ENCODE data around the gene STK38L.
"Not testable (repeated sequence)": the region's sequence is repeated elsewhere in the genome, so short reads cannot be mapped to it uniquely, and the experiment has no call there.

STK38L gene

DNA sequence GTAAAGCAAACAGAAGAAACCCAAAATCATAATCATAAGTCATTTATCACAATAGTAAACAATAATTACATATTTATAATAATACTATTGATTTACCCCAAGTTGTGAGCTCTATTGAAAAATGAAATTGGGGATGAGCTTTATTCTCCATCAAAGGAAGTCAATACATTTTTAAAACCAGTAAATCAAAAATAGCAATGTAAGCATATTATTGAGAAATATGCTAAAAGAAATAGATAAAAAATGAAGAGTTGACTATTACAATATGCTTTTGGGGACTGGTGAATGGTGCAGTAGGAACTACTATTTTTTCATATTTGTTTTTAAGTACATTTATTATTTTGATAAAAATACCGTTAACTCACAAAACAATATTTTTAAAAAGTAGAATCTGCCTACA, 31.2 kb upstream of the STK38L start:
- H3K27me3 ChIP-seq (ENCODE audit: control insufficient read depth in 1 of 2, insufficient read depth in 2 of 2, low read length in 2 of 2), result no peaks in the 10 kb centered on the region
- no peaks in the 10 kb centered on the region for H3K9me3 ChIP-seq (ENCODE audit: low read length)
- no peaks in the 10 kb centered on the region for H3K36me3 ChIP-seq (ENCODE audit: insufficient read depth, low read length)
- no peaks in the 10 kb centered on the region for H3K4me1 ChIP-seq (ENCODE audit: insufficient read depth, low read length)
- H3K9ac ChIP-seq (ENCODE audit: low read length), result no peak overlapping the region
- H3K27ac ChIP-seq (ENCODE audit: low read depth, low read length), result no peak overlapping the region
- H3K4me3 ChIP-seq (ENCODE audit: low read depth in 1 of 2, low read length in 2 of 2), result no peak overlapping the region

DNA sequence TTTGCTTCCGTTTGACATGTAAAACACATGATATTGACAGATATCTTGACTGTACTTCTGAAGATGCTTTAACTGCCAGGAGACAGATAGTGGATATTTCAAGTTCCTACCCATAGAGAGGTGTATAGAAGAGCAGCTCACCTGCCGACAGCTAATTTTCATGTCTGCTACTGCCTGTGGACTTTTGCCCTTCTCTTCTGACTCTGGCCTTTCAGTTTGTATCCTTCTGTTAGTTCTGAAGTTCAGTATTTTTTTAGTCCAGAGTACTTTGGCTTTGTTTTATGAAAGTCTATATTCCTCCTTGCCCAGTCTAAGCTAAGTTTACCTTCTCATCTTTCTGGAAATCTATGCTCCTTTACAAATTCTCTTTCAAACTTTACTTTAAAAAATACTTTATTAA, 30.8 kb upstream of the STK38L start:
- H3K36me3 ChIP-seq (ENCODE audit: insufficient read depth, low read length), result no peaks in the 10 kb centered on the region
- no peaks in the 10 kb centered on the region for H3K9me3 ChIP-seq (ENCODE audit: low read length)
- no peak overlapping the region for H3K27ac ChIP-seq (ENCODE audit: low read depth, low read length)
- H3K27me3 ChIP-seq (ENCODE audit: control insufficient read depth in 1 of 2, insufficient read depth in 2 of 2, low read length in 2 of 2), result no peaks in the 10 kb centered on the region
- H3K4me3 ChIP-seq (ENCODE audit: low read depth in 1 of 2, low read length in 2 of 2), result no peak overlapping the region
- H3K4me1 ChIP-seq (ENCODE audit: insufficient read depth, low read length), result no peaks in the 10 kb centered on the region
- no peak overlapping the region for H3K9ac ChIP-seq (ENCODE audit: low read length)

- H3K36me3 ChIP-seq (ENCODE audit: insufficient read depth, low read length), result no peaks in the 10 kb centered on the region
- H3K27ac ChIP-seq (ENCODE audit: low read depth, low read length), result no peak overlapping the region
- no peaks in the 10 kb centered on the region for H3K9me3 ChIP-seq (ENCODE audit: low read length)
- H3K9ac ChIP-seq (ENCODE audit: low read length), result no peak overlapping the region
- H3K4me1 ChIP-seq (ENCODE audit: insufficient read depth, low read length), result no peaks in the 10 kb centered on the region
- no peaks in the 10 kb centered on the region for H3K27me3 ChIP-seq (ENCODE audit: control insufficient read depth in 1 of 2, insufficient read depth in 2 of 2, low read length in 2 of 2)
- H3K4me3 ChIP-seq (ENCODE audit: low read depth in 1 of 2, low read length in 2 of 2), result no peak overlapping the region
Measured at GRCh38 chr12:27213830-27214787, 30.0 kb upstream of the STK38L start.

- Histone ChIP-seq H3K9ac (ENCODE audit: low read length) (no peak overlapping the region), H3K9me3 (ENCODE audit: low read length) (no peaks in the 10 kb centered on the region), H3K27ac (ENCODE audit: low read depth, low read length) (no peak overlapping the region), H3K27me3 (ENCODE audit: control insufficient read depth in 1 of 2, insufficient read depth in 2 of 2, low read length in 2 of 2) (no peaks in the 10 kb centered on the region), H3K4me3 (ENCODE audit: low read depth in 1 of 2, low read length in 2 of 2) (no peak overlapping the region), H3K4me1 (ENCODE audit: insufficient read depth, low read length) (no peaks in the 10 kb centered on the region), H3K36me3 (ENCODE audit: insufficient read depth, low read length) (no peaks in the 10 kb centered on the region)
Measured at GRCh38 chr12:27217590-27217989, 26.5 kb upstream of the STK38L start.

DNA sequence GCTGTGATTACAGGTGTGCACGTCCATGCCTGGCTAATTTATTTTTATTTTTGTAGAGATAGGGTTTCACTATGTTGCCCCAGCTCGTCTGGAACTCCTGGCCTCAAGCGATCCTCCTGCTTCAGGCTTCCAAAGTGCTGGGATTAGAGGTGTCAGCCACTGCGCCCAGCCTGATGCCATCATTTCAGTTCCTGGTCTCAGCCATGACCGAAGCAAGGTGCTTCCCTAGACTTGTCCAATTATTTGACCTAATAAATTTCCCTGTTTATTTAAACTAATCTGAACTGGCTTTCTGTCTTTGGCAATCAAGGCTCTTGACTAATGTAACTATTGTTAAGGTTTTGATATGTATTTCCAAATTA, 24.4 kb upstream of the STK38L start:
- Histone ChIP-seq H3K27ac (ENCODE audit: low read depth, low read length) (no peak overlapping the region), H3K4me1 (ENCODE audit: insufficient read depth, low read length) (no peaks in the 10 kb centered on the region), H3K36me3 (ENCODE audit: insufficient read depth, low read length) (no peaks in the 10 kb centered on the region)

DNA sequence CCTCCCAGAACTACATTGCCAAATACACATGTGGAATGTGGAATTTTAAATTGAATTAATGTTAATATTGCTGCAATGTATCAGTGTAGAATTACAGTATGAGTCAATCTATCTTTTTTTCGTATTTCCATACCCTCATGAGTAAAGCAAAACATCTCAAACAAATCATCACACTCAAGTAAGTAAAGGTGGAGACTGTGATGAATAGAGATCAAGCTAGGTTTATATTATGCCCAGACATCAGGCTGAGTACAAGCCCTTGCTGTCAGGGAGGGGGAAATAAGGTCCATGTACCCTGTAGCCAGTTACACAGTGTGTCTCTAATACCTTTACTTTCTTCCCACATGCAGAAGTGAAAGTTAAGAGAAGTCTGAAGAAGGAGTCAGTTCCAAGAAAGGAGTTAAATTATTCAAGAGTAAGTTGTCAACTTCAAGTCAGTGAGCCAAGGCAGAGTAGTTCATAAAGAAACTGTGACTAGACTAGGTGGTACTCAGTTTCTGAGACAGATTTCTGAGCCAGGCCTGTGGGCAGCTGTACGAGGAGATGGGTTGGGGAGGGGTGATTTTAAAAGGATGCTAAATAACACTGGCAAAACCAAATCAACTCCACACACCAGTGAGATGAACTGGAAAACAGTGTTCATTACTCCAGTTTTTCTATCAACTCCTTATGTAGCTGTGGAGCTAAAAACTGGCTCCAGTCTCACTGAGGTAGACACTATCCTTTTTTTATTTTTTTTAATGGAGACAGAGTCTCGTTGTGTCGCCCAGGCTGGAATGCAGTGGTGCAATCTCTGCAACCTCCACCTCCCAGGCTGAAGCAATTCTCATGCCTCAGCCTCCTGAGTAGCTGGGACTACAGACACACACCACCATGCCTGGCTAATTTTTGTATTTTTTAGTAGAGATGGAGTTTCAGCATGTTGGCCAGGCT, 23.8 kb upstream of the STK38L start:
- H3K4me1 ChIP-seq (ENCODE audit: insufficient read depth, low read length), result no peaks in the 10 kb centered on the region
- H3K36me3 ChIP-seq (ENCODE audit: insufficient read depth, low read length), result no peaks in the 10 kb centered on the region
- no peak overlapping the region for H3K27ac ChIP-seq (ENCODE audit: low read depth, low read length)
- H3K4me3 ChIP-seq (ENCODE audit: low read depth in 1 of 2, low read length in 2 of 2), result no peak overlapping the region
- no peaks in the 10 kb centered on the region for H3K9me3 ChIP-seq (ENCODE audit: low read length)
- no peak overlapping the region for H3K9ac ChIP-seq (ENCODE audit: low read length)
- no peaks in the 10 kb centered on the region for H3K27me3 ChIP-seq (ENCODE audit: control insufficient read depth in 1 of 2, insufficient read depth in 2 of 2, low read length in 2 of 2)

More for the DNA sequence above, 24.4 kb upstream of the STK38L start:
- Histone ChIP-seq H3K4me3 (ENCODE audit: low read depth in 1 of 2, low read length in 2 of 2) (no peak overlapping the region), H3K27me3 (ENCODE audit: control insufficient read depth in 1 of 2, insufficient read depth in 2 of 2, low read length in 2 of 2) (no peaks in the 10 kb centered on the region), H3K9me3 (ENCODE audit: low read length) (no peaks in the 10 kb centered on the region), H3K9ac (ENCODE audit: low read length) (no peak overlapping the region)

DNA sequence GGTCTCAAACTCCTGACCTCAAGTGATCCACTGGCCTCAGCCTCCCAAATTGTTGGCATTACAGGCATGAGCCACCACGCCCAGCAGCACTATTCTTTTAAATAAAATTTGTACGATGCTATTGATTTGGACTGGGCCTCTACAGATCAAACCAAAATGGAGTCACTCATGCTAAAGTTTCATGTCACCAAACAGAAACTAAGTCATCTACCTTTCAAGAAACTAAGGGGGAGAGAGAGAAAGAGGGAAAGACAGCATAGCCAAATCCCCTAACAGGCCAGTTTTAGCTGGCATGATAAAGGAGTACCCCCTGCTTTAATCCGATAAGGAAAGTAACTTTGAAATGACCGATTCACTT, 23.1 kb upstream of the STK38L start:
- Histone ChIP-seq H3K36me3 (ENCODE audit: insufficient read depth, low read length) (no peaks in the 10 kb centered on the region), H3K4me3 (ENCODE audit: low read depth in 1 of 2, low read length in 2 of 2) (no peak overlapping the region), H3K9ac (ENCODE audit: low read length) (no peak overlapping the region), H3K4me1 (ENCODE audit: insufficient read depth, low read length) (no peaks in the 10 kb centered on the region), H3K27ac (ENCODE audit: low read depth, low read length) (no peak overlapping the region), H3K9me3 (ENCODE audit: low read length) (no peaks in the 10 kb centered on the region), H3K27me3 (ENCODE audit: control insufficient read depth in 1 of 2, insufficient read depth in 2 of 2, low read length in 2 of 2) (no peaks in the 10 kb centered on the region)

- H3K27ac ChIP-seq (ENCODE audit: low read depth, low read length), result no peak overlapping the region
- H3K9me3 ChIP-seq (ENCODE audit: low read length), result no peaks in the 10 kb centered on the region
- H3K27me3 ChIP-seq (ENCODE audit: control insufficient read depth in 1 of 2, insufficient read depth in 2 of 2, low read length in 2 of 2), result no peaks in the 10 kb centered on the region
- H3K36me3 ChIP-seq (ENCODE audit: insufficient read depth, low read length), result no peaks in the 10 kb centered on the region
- H3K4me1 ChIP-seq (ENCODE audit: insufficient read depth, low read length), result no peaks in the 10 kb centered on the region
- no peak overlapping the region for H3K9ac ChIP-seq (ENCODE audit: low read length)
- H3K4me3 ChIP-seq (ENCODE audit: low read depth in 1 of 2, low read length in 2 of 2), result no peak overlapping the region
Measured at GRCh38 chr12:27221625-27222387, 22.3 kb upstream of the STK38L start.

GRCh38 chr12:27226407-27226929, 17.6 kb upstream of the STK38L start:
- no peak overlapping the region for H3K27ac ChIP-seq (ENCODE audit: low read depth, low read length)
- H3K9me3 ChIP-seq (ENCODE audit: low read length), result no peaks in the 10 kb centered on the region
- H3K36me3 ChIP-seq (ENCODE audit: insufficient read depth, low read length), result no peaks in the 10 kb centered on the region
- no peak overlapping the region for H3K9ac ChIP-seq (ENCODE audit: low read length)
- H3K27me3 ChIP-seq (ENCODE audit: control insufficient read depth in 1 of 2, insufficient read depth in 2 of 2, low read length in 2 of 2), result no peaks in the 10 kb centered on the region
- H3K4me1 ChIP-seq (ENCODE audit: insufficient read depth, low read length), result no peaks in the 10 kb centered on the region
- H3K4me3 ChIP-seq (ENCODE audit: low read depth in 1 of 2, low read length in 2 of 2), result no peak overlapping the region

DNA sequence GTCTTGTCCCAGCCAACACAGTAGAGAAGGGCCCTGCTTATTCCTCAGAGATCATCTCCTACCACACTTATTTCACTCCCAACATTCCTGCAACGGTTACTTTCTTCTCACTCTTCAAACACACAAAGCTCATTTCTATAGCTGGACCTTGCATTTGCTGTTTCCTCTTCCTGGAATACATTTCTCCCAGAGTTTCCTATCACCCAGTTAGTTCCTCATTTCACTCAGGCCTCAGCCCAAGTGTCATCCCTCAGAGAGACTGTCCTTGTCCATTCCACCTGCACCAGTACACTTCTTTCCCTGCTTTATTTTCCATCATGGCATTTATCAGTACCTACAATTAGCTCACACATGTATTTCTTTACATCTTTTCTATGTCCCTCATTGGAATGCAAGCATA, 14.7 kb upstream of the STK38L start:
- no peaks in the 10 kb centered on the region for H3K4me1 ChIP-seq (ENCODE audit: insufficient read depth, low read length)
- no peak overlapping the region for H3K4me3 ChIP-seq (ENCODE audit: low read depth in 1 of 2, low read length in 2 of 2)
- no peak overlapping the region for H3K9ac ChIP-seq (ENCODE audit: low read length)
- H3K27me3 ChIP-seq (ENCODE audit: control insufficient read depth in 1 of 2, insufficient read depth in 2 of 2, low read length in 2 of 2), result no peaks in the 10 kb centered on the region
- H3K36me3 ChIP-seq (ENCODE audit: insufficient read depth, low read length), result no peaks in the 10 kb centered on the region
- H3K9me3 ChIP-seq (ENCODE audit: low read length), result no peaks in the 10 kb centered on the region
- H3K27ac ChIP-seq (ENCODE audit: low read depth, low read length), result no peak overlapping the region

DNA sequence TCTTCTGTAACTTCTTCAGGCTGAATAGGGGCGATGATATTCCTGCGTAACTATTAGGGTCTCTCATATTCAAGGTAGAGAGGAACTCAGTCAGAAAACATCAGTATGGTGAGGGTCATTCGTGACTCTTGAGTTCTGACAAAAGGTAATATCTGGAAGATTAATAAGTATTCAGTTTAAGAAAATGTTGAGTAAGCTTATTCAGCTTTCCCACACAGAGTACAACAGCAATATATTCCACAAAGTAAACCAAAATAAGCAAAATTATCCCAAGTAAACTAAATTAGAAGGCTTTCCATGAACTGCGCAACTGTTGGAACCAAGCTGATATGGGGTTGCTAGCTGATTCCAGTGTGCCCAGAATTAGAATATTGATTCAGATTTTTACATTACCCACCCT, 12.7 kb upstream of the STK38L start:
- H3K4me3 ChIP-seq (ENCODE audit: low read depth in 1 of 2, low read length in 2 of 2); H3K9me3 ChIP-seq (ENCODE audit: low read length); H3K27me3 ChIP-seq (ENCODE audit: control insufficient read depth in 1 of 2, insufficient read depth in 2 of 2, low read length in 2 of 2); H3K27ac ChIP-seq (ENCODE audit: low read depth, low read length); H3K36me3 ChIP-seq (ENCODE audit: insufficient read depth, low read length); H3K9ac ChIP-seq (ENCODE audit: low read length); H3K4me1 ChIP-seq (ENCODE audit: insufficient read depth, low read length): not testable (repeated sequence)

Data from muscle layer of colon (tissue), 2 donors.